HG02885 (cell line): Measurements from ENCODE around the gene CLSTN1.

ENCODE experiments used
- ATAC-seq: cut with Tn5 transposase; IDR thresholded peaks from one replicate; pipeline ENCODE4 v1.9.1; 2021; ENCODE audit warnings: mild to moderate bottlenecking; ENCODE audit not compliant: unreplicated experiment, poor library complexity

The CLSTN1 gene

DNA sequence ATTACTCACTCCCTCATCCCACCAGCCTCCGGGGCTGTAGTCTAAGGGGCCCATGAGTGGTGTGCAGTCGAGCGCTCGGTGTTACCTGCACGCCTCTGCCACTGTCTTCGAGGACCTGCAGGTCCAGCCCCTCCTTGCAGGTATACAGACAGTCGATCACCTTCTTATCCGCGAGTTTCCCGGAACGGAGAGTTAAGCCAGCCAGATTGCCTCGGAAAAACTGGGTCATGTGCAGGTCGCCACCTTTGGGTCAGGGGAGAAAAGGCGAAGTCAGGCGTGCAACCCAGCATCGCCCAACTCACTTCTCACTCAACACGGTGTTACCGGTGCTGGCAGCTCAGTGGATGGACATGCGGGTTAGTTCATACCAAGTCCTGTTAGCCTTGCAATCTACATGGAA is 88.0 kb downstream of the CLSTN1 start:
- ATAC-seq = no peak

DNA sequence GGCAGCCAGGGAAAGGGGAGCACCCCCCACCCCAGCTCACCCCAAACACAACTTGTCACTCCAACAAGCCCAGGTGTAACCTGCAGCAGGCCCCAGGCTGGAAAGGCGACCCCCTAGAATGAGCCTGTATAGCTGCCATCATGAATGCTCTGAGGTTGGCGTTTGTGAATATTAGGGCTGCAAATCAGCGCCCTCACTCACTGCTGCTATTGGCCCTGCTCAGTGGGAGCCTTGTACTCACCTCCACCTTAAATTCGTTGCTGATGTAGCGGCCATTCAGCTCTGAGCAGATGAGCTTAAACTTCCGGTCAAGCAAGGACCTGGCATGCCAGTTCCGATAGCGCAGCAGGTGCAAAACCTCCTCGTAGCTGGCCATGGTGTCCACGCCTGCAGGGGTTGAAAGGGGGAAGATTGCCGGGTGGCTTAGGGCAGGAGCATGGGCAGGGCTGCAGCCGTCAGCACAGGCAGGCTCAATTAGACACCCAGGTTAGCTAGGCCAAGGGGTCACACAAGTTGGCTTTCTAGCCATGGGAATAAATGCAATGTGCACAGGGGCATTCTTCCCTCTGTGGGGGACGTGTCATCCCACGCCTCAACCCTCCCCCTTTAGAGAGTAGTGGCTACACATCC is 90.5 kb downstream of the CLSTN1 start:
- no peak for ATAC-seq

DNA sequence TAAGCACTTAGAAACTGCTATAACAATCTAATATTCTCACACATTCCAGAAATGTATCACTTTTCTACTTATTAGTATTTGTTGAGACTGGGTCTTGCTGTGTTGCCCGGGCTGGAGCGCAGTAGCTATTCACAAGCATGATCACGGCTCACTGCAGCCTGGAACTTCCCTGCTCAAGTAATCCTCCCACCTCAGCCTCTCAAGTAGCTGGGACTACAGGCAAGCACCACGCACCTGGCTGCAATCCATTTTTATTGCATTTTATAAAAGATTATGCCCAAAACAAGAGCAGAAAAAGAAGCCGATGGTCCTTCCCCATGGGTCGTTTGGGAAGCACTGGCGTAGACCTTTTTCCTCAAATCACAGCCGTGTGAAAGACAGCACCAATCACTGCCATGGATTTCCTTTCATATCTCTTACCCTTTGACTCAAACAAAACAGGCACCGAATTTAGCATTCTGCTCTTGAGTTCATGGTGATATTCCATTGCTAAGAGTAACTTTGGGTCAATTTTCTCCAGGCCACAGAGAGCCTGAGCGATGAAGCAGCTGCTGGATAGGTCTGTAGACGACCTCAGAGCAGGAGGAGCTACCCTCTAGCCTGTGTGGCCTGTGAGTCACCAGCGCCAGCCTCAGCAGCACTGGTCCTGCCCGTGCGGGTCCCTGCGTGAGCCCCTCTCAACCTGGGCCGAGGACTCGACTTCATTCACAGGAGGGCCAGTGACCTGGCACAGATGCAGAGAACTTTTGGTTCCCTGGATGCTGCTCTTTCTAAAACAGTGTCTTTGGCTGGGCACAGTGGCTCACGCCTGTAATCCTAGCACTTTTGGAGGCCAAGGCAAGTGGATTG is 91.4 kb downstream of the CLSTN1 start:
- ATAC-seq = no peak

DNA sequence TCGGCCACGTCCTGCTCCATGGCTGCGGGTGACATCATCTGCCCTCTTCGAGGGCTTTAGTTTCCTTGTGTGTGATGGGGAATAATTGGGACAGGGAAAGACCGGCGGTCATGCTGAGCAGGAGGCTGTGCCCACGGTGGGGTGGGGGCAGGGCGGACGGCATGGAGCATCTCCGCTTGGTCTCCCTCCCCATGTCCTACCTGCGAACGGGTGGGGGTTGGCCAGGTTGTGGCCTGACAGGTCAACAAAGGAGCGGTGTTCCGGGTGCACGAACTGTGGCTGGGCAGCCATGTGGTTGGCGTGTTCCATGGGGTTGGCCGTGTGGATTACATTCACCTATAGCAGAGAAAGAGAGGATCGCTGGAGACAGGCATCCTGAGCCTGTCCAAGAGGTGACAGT is 92.2 kb downstream of the CLSTN1 start:
- no peak for ATAC-seq

DNA sequence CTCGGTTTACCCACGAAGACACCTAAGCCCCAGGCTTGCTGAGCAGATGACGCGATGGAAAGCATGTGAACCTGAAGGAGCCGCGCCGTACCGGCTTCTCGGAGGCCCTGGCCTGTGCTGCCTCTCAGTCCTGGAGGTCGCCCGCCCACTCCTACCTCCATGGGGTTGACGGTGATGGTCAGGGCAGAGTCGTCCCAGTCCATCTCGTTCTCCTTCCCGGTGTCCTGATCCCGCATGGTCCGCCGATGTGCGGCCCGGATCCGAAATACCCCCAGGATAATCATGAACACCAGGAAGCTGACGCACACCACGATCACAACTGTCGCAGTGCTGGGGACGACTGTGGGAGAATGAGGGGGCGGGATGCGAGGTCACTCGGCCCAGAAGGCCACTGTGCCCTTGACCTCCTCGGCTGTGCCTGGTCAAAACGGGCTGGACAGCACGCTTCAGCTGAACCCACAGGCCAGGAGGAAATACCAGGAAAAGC is 92.7 kb downstream of the CLSTN1 start:
- no peak for ATAC-seq

DNA sequence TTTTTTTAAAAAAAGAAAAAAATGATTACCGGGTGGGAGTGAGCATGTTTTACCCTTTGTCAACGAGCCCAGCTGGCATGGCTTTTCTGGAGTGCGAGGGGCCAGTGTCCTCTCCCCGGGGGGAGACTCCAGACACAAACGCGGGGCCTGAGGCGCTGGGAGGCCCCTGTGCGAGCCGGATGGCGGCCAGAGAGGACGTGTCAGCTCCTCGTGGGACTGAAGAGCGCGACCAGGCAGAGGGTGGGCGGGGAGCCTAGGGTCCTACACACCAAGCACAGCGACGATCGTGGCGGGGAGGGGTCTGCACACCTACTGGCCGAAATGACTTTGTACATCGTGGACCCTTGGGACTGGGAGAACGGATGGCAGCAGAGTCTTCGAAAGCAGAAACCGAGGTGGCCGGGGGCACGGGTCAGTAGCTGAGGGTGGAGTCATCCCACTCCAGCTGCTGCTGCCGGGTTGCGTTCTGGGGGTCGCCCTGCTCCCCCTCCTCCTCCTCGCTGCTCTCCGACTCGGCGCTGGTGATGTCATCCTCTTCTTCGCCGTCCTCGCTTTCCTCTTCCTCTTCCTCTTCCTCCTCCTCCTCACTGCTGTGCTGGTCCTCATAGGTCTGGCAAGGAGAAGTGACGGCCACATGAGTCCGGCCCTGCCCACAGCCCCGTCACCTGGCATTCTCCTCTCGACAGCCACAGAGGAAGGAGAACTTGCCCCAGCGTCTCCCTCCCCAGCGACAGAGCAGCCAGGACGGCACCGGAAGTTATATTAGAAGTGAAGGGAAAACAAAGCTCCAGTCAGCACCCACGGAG is 93.5 kb downstream of the CLSTN1 start:
- ATAC-seq = no peak

DNA sequence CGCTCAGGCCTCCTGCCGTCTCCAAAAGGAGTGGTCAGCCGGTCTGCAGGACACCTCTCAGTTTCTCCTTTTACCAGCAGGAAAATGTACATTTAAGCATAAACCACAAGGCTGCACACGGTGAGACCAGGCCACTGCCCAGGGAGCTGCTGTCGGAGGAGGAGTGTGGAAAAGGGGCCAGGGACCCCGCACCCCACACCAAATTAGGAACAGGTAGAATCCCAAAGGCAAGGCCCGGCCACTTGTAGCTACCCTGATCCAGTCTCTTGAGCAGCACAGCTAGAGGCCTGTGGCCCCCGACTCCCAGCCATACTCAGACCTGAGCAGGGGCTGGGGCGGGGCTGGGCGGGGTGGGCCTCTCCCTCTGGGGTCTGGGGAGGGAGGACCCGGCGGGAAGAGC is 94.2 kb downstream of the CLSTN1 start:
- ATAC-seq = no peak

DNA sequence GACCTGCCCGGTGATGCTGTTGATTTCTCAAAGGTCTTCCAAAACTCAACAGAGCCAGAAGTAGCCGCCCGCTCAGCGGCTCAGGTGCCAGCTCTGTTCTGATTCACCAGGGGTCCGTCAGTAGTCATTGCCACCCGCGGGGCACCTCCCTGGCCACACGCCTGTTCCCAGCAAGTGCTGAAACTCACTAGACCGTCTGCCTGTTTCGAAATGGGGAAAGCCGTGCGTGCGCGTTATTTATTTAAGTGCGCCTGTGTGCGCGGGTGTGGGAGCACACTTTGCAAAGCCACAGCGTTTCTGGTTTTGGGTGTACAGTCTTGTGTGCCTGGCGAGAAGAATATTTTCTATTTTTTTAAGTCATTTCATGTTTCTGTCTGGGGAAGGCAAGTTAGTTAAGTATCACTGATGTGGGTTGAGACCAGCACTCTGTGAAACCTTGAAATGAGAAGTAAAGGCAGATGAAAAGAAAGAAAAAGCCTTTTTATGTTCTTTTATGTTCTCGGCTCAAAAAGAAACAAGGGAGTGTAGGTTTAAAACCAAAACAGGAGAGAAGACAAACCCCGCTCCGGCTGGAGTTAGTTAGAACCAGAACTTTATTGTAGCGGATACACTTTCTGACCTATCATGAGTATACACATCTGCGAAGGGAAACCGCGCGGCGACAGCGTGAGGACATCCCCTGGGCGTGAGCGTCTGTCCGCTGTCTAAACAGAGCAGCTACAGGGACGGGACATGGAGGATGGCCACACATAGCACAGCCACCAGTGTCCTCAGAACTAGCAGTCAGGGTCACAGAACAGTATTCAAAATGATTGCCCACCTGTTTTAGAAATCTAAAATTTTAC is 95.1 kb downstream of the CLSTN1 start:
- no peak for ATAC-seq

DNA sequence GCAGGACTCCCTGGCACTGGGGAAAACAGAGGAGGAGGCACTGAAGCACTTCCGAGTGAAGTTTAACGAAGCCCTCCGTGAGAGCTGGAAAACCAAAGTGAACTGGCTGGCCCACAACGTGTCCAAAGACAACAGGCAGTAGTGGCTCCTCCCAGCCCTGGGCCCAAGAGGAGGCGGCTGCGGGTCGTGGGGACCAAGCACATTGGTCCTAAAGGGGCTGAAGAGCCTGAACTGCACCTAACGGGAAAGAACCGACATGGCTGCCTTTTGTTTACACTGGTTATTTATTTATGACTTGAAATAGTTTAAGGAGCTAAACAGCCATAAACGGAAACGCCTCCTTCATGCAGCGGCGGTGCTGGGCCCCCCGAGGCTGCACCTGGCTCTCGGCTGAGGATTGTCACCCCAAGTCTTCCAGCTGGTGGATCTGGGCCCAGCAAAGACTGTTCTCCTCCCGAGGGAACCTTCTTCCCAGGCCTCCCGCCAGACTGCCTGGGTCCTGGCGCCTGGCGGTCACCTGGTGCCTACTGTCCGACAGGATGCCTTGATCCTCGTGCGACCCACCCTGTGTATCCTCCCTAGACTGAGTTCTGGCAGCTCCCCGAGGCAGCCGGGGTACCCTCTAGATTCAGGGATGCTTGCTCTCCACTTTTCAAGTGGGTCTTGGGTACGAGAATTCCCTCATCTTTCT is 96.7 kb downstream of the CLSTN1 start:
- no peak for ATAC-seq

DNA sequence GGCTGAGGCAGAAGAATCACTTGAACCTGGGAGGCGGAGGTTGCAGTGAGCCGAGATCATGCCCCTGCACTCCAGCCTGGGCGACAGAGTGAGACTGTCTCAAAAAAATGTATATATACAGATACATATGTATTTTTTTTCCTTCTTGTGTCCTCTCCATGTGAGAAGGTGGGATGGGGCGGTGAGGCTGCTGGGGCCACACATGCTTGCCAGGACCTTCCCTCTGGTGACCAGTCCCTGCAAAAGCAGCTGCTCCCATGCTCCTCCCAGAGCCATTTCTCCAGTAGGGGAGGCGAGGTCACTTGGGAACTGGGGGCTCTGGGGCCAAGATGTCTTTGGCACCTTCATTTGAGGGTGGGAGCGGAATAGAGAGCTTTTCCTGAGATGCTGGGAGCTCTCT is 97.4 kb downstream of the CLSTN1 start:
- no peak for ATAC-seq

DNA sequence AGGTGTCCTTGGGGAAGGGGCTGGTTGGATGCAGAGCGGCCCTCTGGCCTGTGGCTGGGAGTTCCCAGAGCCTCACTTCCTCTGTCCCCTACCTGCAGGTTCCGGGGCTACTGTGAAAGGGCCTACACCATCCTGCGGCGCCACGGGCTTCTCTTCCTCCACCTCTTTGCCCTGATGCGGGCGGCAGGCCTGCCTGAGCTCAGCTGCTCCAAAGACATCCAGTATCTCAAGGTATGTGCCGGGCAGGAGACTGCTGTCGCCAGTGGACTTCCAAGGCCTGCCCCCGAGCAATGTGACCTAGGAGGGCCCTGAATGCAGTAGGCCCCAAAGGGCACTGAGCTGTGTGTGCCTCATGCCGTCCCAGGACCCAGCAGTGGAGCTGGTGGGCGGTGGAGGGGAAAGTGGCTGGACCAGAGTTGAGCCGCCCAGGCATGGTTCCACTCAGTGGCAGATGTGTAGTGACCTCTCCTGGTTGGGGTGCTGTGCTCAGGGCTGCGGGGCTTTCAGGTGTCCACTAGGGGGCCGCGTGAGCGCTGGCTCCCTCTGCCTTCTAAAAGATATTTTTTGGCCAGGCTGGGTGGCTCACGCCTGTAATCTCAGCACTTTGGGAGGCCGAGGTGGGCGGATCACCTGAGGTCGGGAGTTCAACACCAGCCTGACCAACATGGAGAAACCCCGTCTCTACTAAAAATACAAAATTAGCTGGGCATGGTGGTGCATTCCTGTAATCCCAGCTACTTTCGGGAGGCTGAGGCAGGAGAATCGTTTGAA is 98.9 kb downstream of the CLSTN1 start:
- ATAC-seq = peak; percentile 53

DNA sequence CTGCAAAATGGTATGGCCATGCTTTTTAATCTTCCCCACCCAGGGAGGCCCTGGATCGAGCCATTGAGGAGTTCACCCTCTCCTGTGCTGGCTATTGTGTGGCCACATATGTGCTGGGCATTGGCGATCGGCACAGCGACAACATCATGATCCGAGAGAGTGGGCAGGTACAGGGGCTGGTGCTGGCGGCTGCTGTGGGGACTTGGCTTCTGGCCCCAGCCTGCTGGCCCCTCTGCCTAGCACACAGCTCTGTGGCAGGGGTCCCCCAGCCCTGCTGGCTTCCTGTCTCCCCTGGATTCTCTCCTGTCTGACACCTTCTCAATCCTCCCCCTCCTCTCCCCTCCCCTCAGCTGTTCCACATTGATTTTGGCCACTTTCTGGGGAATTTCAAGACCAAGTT is 99.8 kb downstream of the CLSTN1 start:
- no peak for ATAC-seq

DNA sequence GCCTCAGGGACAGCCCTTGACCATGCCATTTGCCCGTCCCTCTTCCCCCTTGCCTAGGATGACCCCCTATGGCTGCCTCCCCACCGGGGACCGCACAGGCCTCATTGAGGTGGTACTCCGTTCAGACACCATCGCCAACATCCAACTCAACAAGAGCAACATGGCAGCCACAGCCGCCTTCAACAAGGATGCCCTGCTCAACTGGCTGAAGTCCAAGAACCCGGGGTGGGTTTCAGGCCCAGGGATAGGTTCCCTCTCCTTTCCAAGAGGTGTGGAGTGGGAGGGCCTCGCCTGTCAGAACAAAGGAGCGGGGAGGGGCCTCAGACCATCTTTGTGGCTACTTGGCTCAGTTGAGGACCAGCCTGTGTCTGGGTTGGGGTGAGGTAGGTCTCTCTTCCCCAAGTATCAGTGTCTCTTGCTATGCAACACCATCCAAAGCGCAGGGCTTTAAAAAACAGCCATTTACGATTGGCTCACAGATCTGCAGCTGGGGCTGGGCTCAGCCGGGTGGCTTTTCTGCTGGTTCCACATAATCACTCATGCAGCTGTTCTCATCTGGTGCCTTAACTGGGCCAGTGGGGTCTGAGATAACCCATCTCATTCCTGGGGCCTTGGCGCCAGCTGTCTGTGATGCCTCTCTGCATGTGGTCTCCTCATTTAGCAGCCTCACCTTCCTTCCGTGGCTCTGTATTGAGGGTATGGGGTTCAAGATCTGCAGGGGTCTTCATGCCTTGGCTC is 100.5 kb downstream of the CLSTN1 start:
- no peak for ATAC-seq

DNA sequence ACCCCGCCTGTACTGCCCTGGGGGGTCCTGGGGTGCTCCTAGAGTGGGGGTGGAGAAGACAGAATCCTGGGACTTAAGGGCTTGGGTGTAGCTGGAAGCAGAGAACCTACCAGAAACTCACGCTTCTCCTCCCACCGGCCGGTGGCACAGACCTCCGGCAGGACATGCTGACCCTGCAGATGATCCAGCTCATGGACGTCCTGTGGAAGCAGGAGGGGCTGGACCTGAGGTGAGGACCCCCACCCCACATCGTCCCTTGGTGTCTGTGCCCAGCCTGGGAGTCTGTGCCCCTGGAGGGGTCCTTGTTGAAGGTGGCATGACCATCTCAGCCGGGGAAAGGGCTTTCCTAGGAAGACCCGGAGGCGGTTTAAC is 101.4 kb downstream of the CLSTN1 start:
- ATAC-seq = no peak

DNA sequence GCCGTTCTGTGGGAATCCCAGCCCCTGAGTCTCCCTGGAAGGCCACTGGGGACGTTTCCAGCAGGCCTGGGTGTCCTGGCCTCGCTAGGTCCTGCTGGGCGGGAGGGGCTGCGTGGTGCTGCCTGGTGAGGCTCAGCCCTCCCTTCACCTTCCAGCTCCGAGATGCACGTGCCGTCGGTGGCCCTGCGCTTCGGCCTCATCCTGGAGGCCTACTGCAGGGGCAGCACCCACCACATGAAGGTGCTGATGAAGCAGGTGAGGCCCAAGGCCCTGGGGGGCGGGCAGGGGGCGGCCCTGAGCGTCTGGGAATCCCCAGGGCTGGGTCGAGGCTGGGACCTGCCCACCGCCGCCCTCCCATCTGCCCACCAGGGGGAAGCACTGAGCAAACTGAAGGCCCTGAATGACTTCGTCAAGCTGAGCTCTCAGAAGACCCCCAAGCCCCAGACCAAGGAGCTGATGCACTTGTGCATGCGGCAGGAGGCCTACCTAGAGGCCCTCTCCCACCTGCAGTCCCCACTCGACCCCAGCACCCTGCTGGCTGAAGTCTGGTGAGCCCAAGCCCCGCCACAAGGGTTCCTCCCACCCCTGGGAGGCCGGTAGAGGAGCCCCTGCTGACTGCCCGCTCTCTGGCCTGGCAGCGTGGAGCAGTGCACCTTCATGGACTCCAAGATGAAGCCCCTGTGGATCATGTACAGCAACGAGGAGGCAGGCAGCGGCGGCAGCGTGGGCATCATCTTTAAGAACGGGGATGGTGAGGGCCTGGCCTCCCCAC is 102.0 kb downstream of the CLSTN1 start:
- ATAC-seq = no peak

DNA sequence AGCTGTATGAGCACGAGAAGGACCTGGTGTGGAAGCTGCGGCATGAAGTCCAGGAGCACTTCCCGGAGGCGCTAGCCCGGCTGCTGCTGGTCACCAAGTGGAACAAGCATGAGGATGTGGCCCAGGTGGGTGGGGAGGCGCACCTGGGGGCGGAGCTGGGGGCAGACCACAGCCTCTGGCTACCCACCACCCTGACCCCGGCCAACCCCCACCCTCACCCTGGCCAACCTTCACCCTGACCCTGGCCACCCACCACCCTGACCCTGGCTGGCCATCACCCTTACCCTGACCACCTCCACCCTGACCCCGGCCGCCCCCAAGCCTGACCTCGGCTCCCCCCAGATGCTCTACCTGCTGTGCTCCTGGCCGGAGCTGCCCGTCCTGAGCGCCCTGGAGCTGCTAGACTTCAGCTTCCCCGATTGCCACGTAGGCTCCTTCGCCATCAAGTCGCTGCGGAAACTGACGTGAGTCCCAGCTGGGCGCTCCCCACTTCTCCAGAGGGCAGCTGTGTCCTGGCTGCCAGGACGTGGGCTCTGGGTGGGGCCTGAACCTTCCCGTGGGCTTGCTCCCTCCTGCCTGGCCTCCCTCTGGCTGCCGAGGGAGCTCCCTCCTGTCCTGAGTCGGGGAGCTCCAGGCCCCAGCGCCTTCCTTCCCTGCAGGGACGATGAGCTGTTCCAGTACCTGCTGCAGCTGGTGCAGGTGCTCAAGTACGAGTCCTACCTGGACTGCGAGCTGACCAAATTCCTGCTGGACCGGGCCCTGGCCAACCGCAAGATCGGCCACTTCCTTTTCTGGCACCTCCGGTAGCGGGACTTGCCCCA is 102.8 kb downstream of the CLSTN1 start:
- ATAC-seq = no peak
